GM12865 (cell line): ENCODE results near the gene ST7.

ENCODE experiments used
- DNase-seq: peaks from one replicate; pipeline ENCODE4 v3.0.0; 2010; ENCODE audit warnings: low read depth
- H3K4me3 ChIP-seq: 2 replicates; pipeline ENCODE4 v1.5.1; 2011; ENCODE audit warnings: mild to moderate bottlenecking, low read depth, low read length, control low read depth
- TF ChIP-seq, protein P1 (sequence below): IDR thresholded peaks from 2 replicates; pipeline ENCODE4 v1.5.1; 2011; ENCODE audit warnings: low read length, control low read depth, low read depth, inconsistent platforms; ENCODE audit not compliant: insufficient read depth; ENCODE audit errors: missing control alignments

The ST7 gene

DNA sequence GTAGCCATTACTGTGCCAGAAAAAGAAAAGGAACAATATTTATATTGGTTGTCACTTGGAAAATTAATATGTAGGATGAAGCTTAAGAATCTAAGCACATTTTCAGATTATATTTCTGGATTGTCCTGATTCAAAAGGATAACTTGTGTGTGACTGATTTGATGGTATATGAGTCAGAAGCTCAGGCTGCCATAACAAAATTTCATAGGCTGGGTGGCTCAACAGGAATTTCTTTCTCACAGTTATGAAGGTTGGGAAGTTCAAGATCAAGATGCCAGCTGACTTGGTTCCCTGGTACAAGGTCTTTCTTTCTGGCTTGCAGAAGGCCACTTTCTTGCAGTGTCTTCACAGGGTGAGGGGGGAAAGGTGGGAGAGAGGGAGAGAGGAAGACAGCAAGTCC, 108.5 kb downstream of the ST7 start:
- no peak for DNase-seq
- no peak overlapping the region for H3K4me3 ChIP-seq
- TF ChIP-seq, protein P1, sequence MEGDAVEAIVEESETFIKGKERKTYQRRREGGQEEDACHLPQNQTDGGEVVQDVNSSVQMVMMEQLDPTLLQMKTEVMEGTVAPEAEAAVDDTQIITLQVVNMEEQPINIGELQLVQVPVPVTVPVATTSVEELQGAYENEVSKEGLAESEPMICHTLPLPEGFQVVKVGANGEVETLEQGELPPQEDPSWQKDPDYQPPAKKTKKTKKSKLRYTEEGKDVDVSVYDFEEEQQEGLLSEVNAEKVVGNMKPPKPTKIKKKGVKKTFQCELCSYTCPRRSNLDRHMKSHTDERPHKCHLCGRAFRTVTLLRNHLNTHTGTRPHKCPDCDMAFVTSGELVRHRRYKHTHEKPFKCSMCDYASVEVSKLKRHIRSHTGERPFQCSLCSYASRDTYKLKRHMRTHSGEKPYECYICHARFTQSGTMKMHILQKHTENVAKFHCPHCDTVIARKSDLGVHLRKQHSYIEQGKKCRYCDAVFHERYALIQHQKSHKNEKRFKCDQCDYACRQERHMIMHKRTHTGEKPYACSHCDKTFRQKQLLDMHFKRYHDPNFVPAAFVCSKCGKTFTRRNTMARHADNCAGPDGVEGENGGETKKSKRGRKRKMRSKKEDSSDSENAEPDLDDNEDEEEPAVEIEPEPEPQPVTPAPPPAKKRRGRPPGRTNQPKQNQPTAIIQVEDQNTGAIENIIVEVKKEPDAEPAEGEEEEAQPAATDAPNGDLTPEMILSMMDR: no peak

DNA sequence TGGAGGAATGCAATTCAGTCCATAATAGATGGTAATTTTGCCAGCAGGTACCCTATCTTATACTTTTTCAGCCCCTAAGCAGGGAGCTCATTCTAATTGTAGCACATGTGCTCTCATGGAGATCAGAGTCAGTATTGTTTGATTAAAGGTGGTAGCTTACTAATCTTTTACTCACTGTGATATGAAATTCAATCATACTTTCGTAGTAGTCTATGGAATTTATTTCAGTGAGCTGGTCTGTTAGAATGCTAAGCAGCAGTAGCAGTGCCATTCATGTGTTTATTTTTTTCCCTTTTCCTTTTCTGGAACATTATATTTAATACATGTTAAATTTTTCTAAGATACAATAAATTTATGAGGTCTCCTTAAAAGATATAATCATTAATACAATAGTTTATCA, 109.0 kb downstream of the ST7 start:
- TF ChIP-seq, protein P1: no peak
- no peak for DNase-seq
- no peak overlapping the region for H3K4me3 ChIP-seq

DNA sequence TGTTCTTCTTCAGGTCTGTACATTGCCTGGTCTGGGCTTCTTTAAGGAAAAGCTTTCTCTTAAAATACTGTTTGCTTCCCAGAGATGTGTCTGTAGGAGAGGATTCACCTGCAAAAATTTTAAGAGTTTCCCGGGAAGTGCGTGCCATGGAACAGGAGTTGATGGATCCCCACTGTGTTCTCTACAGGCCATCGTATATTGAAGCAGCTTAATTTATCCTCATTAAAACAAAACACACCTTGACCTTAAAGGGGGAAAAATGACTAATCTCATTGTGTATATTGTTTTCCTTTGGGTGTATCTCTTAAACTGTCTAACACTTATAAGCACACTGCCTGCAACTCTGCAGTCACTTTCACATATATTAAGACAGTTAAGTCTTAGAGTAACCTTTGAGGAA, 111.4 kb downstream of the ST7 start:
- DNase-seq: no peak
- TF ChIP-seq, protein P1: no peak
- H3K4me3 ChIP-seq: no peak overlapping the region

DNA sequence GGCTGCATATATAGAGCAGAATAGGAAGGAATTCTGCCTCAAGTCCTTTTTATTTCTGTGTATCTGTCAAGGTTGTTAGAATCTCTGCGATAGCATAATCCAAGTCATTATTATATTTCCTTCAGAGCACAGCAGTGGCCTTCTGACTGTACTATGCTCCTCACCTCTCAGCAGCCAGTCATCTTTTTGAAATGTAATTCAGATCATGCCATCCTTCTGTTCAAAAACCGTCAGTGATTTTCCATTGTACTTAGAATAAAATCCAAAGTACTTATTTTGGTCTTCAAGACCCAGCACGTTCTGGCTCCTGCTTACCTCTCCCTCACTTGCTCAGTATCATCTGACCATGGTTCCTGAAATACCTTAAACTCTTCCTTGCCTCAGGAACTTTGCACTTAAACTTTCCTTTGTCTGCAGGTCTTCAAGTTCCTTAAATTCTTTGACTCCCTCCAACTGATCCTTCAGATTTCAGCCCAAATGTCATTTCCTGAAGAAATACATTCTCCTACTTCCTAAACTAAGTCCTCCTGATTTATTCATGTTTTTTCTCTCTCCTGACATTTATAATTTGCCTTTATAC, 112.4 kb downstream of the ST7 start:
- no peak overlapping the region for H3K4me3 ChIP-seq
- no peak for DNase-seq
- TF ChIP-seq, protein P1: no peak

DNA sequence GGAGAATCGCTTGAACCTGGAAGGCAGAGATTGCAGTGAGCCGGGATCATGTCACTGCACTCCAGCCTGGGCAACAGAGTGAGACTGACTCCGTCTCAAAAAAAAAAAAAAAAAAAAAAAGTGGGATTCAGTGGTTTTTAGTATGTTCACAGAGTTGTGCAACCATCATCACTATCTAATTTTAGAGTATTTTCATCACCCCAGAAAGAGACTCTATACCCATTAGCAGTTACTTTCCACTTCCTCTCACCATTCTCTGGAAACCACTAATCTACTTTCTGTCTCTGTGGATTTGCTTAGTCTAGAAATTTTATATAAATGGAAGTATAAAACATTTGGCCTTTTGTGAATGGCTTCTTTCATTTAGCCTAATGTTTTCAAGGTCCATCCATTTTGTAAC, 113.4 kb downstream of the ST7 start:
- TF ChIP-seq, protein P1: no peak
- H3K4me3 ChIP-seq: no peak overlapping the region
- DNase-seq: no peak

DNA sequence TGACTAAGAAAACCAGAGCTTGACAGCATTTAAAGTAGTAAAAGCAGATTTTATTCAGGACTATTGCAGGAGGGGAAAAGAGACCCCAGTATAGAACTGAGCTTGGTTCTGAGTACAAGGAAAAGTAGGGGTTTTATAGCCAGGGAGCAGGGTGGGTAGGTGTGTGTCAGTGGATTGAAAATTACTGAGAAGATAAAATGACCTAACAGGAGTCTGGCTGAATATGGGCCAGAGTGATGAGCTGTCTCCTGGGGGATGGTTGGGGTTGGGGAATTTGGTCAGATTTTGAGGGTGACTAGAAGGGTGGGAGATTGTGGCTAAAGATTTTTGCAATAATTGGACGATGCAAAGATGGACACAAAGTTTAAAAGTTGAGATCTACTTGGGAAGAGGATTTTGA, 114.0 kb downstream of the ST7 start:
- no peak overlapping the region for H3K4me3 ChIP-seq
- TF ChIP-seq, protein P1: no peak
- DNase-seq: no peak

DNA sequence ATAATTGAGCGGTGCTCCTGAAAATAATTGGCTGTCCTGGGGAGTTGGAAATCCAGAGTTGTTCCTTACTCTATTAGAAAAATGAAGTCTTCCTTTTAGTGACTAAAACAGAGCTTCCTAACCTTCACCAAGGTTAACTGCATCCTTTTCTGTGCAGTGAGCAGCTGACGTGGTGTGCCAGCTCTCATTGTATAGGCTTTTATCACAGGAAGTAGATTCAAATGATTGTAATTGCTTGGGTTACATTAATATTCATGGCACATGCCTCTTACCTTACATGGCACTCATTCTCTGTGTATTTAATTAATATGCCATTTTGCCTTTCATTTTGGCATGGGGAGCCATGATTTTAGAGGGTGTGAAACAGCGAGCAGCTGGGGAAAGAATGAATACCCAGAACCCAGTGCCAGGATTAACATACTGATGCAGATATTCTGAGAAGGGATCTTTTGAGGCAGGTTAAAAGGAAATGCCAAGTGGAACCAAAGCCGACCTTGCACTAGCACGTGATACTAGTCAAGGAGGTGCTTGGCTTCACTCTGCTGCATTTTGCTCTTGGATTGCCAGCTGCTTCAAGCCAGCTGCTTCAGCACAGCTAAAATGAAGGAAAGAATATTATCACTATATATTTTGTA, 115.3 kb downstream of the ST7 start:
- H3K4me3 ChIP-seq: no peak overlapping the region
- TF ChIP-seq, protein P1: no peak
- no peak for DNase-seq
